ENCODE measurements around the gene SST. TPM values are rescaled to one million over a fixed set of nuclear protein-coding genes. Genes with fewer than 3 reads are reported as not detected.

Gene SST
- total and polyA plus RNA-seq, 12 donors, result 0.23 TPM; not detected in 11

- no peak for TF ChIP-seq CTCF (IDR thresholded peaks at IDR 0.05)
- Histone ChIP-seq H3K4me1 (peaks cover 0 to 5% (median 0%) of the 10 kb centered on the region in 9 donors), H3K27ac (no peak overlapping the region), H3K27me3 (peaks cover 0 to 11% (median 0%) of the 10 kb centered on the region in 7 donors), H3K4me3 (no peak overlapping the region), H3K9me3 (peaks cover 0 to 5% (median 0%) of the 10 kb centered on the region in 11 donors), H3K36me3 (no peaks in the 10 kb centered on the region)
- intact Hi-C loops (cut with DNase I), result no loop called here
- ATAC-seq, result no peak
- 91 to 92% methylated on average over 2 of the region's 2 CpGs for WGBS, 2 donors
- no peak for DNase-seq
These were observed 28.7 kb downstream of the SST start for GRCh38 chr3:187641320-187642016.

GRCh38 chr3:187640569-187641059, 29.6 kb downstream of the SST start:
- H3K27me3 ChIP-seq, result peaks cover 0 to 9% (median 0%) of the 10 kb centered on the region in 7 donors
- H3K36me3 ChIP-seq, result no peaks in the 10 kb centered on the region
- TF ChIP-seq CTCF (IDR thresholded peaks at IDR 0.05), result no peak
- WGBS, 2 donors, result 29 to 35% methylated on average over 2 of the region's 2 CpGs
- no peak overlapping the region for H3K4me3 ChIP-seq
- peaks cover 0 to 6% (median 0%) of the 10 kb centered on the region in 11 donors for H3K9me3 ChIP-seq
- no peak overlapping the region for H3K27ac ChIP-seq
- peaks cover 0 to 5% (median 0%) of the 10 kb centered on the region in 9 donors for H3K4me1 ChIP-seq
- ATAC-seq (no peak), DNase-seq (no peak)
- intact Hi-C loops (cut with DNase I), result no loop called here

- DNase-seq (no peak), ATAC-seq (peak in 1 of 8 donors; percentile 42)
- H3K4me1 ChIP-seq, result peaks cover 0 to 5% (median 0%) of the 10 kb centered on the region in 9 donors
- no peaks in the 10 kb centered on the region for H3K36me3 ChIP-seq
- intact Hi-C loops (cut with DNase I), result loop anchor here in 1 of 10 donors (10.0 kb wide), 1 partner anchor 115 kb away; no protein-coding TSS in a partner anchor
- peaks cover 0 to 9% (median 0%) of the 10 kb centered on the region in 7 donors for H3K27me3 ChIP-seq
- H3K4me3 ChIP-seq, result no peak overlapping the region
- H3K9me3 ChIP-seq, result peaks cover 0 to 11% (median 0%) of the 10 kb centered on the region in 11 donors
- H3K27ac ChIP-seq, result no peak overlapping the region
- 25 to 29% methylated on average over 5 of the region's 5 CpGs for WGBS, 2 donors
- TF ChIP-seq CTCF (IDR thresholded peaks at IDR 0.05), result no peak
These were observed 30.1 kb downstream of the SST start for GRCh38 chr3:187639927-187640568.

GRCh38 chr3:187636528-187636927, 33.7 kb downstream of the SST start:
- ATAC-seq, result no peak
- Histone ChIP-seq H3K4me3 (no peak overlapping the region), H3K27ac (no peak overlapping the region), H3K36me3 (no peaks in the 10 kb centered on the region), H3K27me3 (peaks cover 0 to 6% (median 0%) of the 10 kb centered on the region in 7 donors), H3K9me3 (peaks cover 0 to 25% (median 6%) of the 10 kb centered on the region in 11 donors), H3K4me1 (peaks cover 0 to 5% (median 0%) of the 10 kb centered on the region in 9 donors)
- DNase-seq, result no peak
- no peak for TF ChIP-seq CTCF (IDR thresholded peaks at IDR 0.05)
- intact Hi-C loops (cut with DNase I), result loop anchor here in 1 of 10 donors (10.0 kb wide), 1 partner anchor 112 kb away; no protein-coding TSS in a partner anchor

All from heart right ventricle (tissue), 16 donors.